ENCODE results near the gene GPI. TPM values are rescaled to one million over a fixed set of nuclear protein-coding genes. Genes with fewer than 3 reads are reported as not detected.

GPI gene
- total RNA-seq, 1 experiment from 2014 or later: 329 TPM

DNA sequence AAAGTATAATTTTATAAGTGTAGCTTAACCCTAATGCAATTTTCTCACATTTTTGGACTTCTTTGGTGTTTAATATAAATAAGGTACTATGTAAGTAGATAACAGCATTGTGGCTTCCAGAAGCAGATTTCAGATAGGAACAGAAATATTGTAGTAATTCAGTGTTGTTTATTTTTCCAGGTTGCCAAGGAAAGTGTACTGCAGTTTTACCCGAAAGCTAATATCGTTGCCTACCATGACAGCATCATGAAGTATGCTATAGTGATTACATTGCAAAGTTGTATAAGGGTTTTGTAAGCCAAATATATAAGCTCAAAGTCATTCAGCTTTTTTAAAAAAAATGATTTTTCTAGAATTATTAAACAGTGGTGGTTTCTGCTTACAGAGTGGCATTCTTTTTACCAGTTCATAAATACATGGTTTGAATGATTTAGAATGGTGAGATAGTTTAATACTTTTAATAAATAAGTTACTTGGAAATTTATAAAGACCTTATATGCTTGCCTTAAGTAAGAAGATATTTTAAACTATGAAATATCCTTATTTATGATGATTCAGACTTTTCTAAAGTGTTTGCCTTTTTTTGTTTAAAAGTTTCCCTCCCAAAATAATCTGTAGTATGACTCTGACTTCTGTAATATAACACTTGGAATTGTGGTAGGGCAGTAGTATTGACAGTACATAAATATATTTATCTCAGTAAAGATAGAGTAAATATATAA is 66.8 kb downstream of the GPI start:
- H3K4me1 ChIP-seq: peaks cover 13% of the 10 kb centered on the region
- no peaks in the 10 kb centered on the region for H3K27me3 ChIP-seq (replicated peaks; ENCODE audit: control insufficient read depth, insufficient read depth, low read length)
- TF ChIP-seq, protein P1, sequence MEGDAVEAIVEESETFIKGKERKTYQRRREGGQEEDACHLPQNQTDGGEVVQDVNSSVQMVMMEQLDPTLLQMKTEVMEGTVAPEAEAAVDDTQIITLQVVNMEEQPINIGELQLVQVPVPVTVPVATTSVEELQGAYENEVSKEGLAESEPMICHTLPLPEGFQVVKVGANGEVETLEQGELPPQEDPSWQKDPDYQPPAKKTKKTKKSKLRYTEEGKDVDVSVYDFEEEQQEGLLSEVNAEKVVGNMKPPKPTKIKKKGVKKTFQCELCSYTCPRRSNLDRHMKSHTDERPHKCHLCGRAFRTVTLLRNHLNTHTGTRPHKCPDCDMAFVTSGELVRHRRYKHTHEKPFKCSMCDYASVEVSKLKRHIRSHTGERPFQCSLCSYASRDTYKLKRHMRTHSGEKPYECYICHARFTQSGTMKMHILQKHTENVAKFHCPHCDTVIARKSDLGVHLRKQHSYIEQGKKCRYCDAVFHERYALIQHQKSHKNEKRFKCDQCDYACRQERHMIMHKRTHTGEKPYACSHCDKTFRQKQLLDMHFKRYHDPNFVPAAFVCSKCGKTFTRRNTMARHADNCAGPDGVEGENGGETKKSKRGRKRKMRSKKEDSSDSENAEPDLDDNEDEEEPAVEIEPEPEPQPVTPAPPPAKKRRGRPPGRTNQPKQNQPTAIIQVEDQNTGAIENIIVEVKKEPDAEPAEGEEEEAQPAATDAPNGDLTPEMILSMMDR (IDR thresholded peaks at IDR 0.05; ENCODE audit: insufficient read depth in 1 of 2, low read depth in 1 of 2, low read length in 1 of 2, severe bottlenecking in 1 of 2, unreplicated experiment in 1 of 2): no peak
- H3K4me3 ChIP-seq (ENCODE audit: low read depth, low read length): no peak overlapping the region
- Mint-ChIP-seq H3K4me3 (ENCODE audit: unreplicated experiment) (no peak overlapping the region), H3K27me3 (ENCODE audit: insufficient read depth, unreplicated experiment) (no peaks in the 10 kb centered on the region), H3K9me3 (ENCODE audit: unreplicated experiment) (no peaks in the 10 kb centered on the region), H3K36me3 (ENCODE audit: insufficient read depth, unreplicated experiment) (peaks cover 66% of the 10 kb centered on the region), H3K27ac (ENCODE audit: unreplicated experiment) (no peak overlapping the region), H3K4me1 (ENCODE audit: low read depth, unreplicated experiment) (peaks cover 13% of the 10 kb centered on the region)
- ChIA-PET CTCF (no interaction called here), POLR2A (no interaction called here)
- intact Hi-C loops (cut with micrococcal nuclease; ENCODE audit: unreplicated experiment): no loop called here
- DNase-seq: no peak
- peaks cover 2% of the 10 kb centered on the region for H3K36me3 ChIP-seq (ENCODE audit: control insufficient read depth, insufficient read depth, low read length)
- H3K9me3 ChIP-seq: no peaks in the 10 kb centered on the region
- no TSS peak for BruUV-seq (replicated peaks)

DNA sequence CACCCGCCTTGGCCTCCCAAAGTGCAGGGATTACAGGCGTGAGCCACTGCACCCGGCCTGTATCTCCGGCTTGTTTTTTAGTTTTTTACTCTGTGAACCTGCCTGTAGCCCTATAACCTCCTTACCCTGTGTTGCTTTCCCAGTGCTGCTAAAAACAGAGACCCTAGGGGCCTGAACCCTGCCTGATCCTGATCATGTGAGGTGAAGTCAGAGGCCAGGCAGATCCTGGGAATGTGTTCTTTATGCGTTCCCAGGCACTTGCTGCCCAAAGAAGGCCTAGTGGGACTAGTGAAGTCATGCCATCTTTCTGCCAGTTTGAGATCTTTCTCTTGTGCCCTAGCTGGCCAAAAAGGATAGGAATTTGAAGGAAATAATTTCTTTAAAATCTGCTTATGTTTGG is 67.8 kb downstream of the GPI start:
- intact Hi-C loops (cut with micrococcal nuclease; ENCODE audit: unreplicated experiment): no loop called here
- H3K4me3 Mint-ChIP-seq (ENCODE audit: unreplicated experiment): no peak overlapping the region
- ChIA-PET POLR2A (no interaction called here), CTCF (no interaction called here)
- Histone ChIP-seq H3K9me3 (no peaks in the 10 kb centered on the region), H3K4me3 (ENCODE audit: low read depth, low read length) (no peak overlapping the region), H3K36me3 (ENCODE audit: control insufficient read depth, insufficient read depth, low read length) (peaks cover 2% of the 10 kb centered on the region), H3K4me1 (peaks cover 10% of the 10 kb centered on the region), H3K27me3 (replicated peaks; ENCODE audit: control insufficient read depth, insufficient read depth, low read length) (no peaks in the 10 kb centered on the region)
- no peaks in the 10 kb centered on the region for H3K9me3 Mint-ChIP-seq (ENCODE audit: unreplicated experiment)
- no peaks in the 10 kb centered on the region for H3K27me3 Mint-ChIP-seq (ENCODE audit: insufficient read depth, unreplicated experiment)
- peaks cover 13% of the 10 kb centered on the region for H3K4me1 Mint-ChIP-seq (ENCODE audit: low read depth, unreplicated experiment)
- DNase-seq: no peak
- BruUV-seq (replicated peaks): no TSS peak
- TF ChIP-seq, protein P1 (IDR thresholded peaks at IDR 0.05; ENCODE audit: insufficient read depth in 1 of 2, low read depth in 1 of 2, low read length in 1 of 2, severe bottlenecking in 1 of 2, unreplicated experiment in 1 of 2): no peak
- peaks cover 73% of the 10 kb centered on the region for H3K36me3 Mint-ChIP-seq (ENCODE audit: insufficient read depth, unreplicated experiment)
- H3K27ac Mint-ChIP-seq (ENCODE audit: unreplicated experiment): no peak overlapping the region

DNA sequence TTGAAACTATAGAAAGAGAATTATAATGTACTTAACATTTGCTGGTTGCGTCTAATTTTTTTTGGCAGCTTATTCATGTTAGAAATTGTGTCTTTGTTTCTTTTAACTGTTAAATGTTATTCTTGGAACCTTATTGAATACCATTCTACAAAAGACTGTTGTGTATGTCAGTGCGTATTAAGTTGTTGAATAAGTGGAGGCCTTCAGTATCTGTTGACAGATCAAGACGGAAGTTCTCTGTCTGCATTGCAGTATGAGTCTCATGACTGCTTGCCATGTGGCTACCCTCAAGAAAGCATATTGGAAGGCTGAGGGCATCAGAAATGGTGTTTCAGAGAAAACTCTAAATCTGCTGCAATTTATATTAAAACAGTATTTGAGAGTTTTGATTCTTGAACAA is 71.7 kb downstream of the GPI start:
- Mint-ChIP-seq H3K4me3 (ENCODE audit: unreplicated experiment) (no peak overlapping the region), H3K9me3 (ENCODE audit: unreplicated experiment) (no peaks in the 10 kb centered on the region), H3K4me1 (ENCODE audit: low read depth, unreplicated experiment) (no peaks in the 10 kb centered on the region), H3K27ac (ENCODE audit: unreplicated experiment) (no peak overlapping the region), H3K27me3 (ENCODE audit: insufficient read depth, unreplicated experiment) (no peaks in the 10 kb centered on the region), H3K36me3 (ENCODE audit: insufficient read depth, unreplicated experiment) (peaks cover 97% of the 10 kb centered on the region)
- no TSS peak for BruUV-seq (replicated peaks)
- intact Hi-C loops (cut with micrococcal nuclease; ENCODE audit: unreplicated experiment): no loop called here
- ChIA-PET CTCF (no interaction called here), POLR2A (no interaction called here)
- H3K27me3 ChIP-seq (replicated peaks; ENCODE audit: control insufficient read depth, insufficient read depth, low read length): no peaks in the 10 kb centered on the region
- H3K36me3 ChIP-seq (ENCODE audit: control insufficient read depth, insufficient read depth, low read length): peaks cover 2% of the 10 kb centered on the region
- H3K9me3 ChIP-seq: no peaks in the 10 kb centered on the region
- TF ChIP-seq, protein P1 (IDR thresholded peaks at IDR 0.05; ENCODE audit: insufficient read depth in 1 of 2, low read depth in 1 of 2, low read length in 1 of 2, severe bottlenecking in 1 of 2, unreplicated experiment in 1 of 2): no peak
- DNase-seq: no peak
- no peaks in the 10 kb centered on the region for H3K4me1 ChIP-seq
- no peak overlapping the region for H3K4me3 ChIP-seq (ENCODE audit: low read depth, low read length)
